HG03460 (cell line): ENCODE results near the gene CDH10.

Source experiments
- ATAC-seq: cut with Tn5 transposase; IDR thresholded peaks from one replicate; pipeline ENCODE4 v1.9.1; 2021; ENCODE audit not compliant: unreplicated experiment

Gene CDH10

GRCh38 chr5:24602188-24602587 lies 42.6 kb downstream of the CDH10 start:
- ATAC-seq: no peak

- ATAC-seq: no peak
Measured at GRCh38 chr5:24598956-24599355, 45.8 kb downstream of the CDH10 start.

- no peak for ATAC-seq
Measured at GRCh38 chr5:24595329-24595728, 49.4 kb downstream of the CDH10 start.

- ATAC-seq: no peak
Measured at GRCh38 chr5:24591426-24591825, 53.4 kb downstream of the CDH10 start.

- no peak for ATAC-seq
Measured at GRCh38 chr5:24589566-24589965, 55.2 kb downstream of the CDH10 start.

- ATAC-seq: no peak
Measured at GRCh38 chr5:24585751-24586150, 59.0 kb downstream of the CDH10 start.

GRCh38 chr5:24571302-24571701 lies 73.5 kb downstream of the CDH10 start:
- no peak for ATAC-seq

GRCh38 chr5:24566933-24567332 lies 77.8 kb downstream of the CDH10 start:
- ATAC-seq: no peak

- ATAC-seq: no peak
Measured at GRCh38 chr5:24555229-24555628, 89.5 kb downstream of the CDH10 start.

GRCh38 chr5:24547132-24547531 lies 97.6 kb downstream of the CDH10 start:
- no peak for ATAC-seq

GRCh38 chr5:24539613-24540012 lies 105.2 kb downstream of the CDH10 start:
- ATAC-seq: no peak

- no peak for ATAC-seq
Measured at GRCh38 chr5:24538346-24538745, 106.4 kb downstream of the CDH10 start.

GRCh38 chr5:24535646-24536045 lies 109.1 kb downstream of the CDH10 start:
- no peak for ATAC-seq

- ATAC-seq: no peak
Measured at GRCh38 chr5:24530906-24531305, 113.9 kb downstream of the CDH10 start.

- ATAC-seq: no peak
Measured at GRCh38 chr5:24525414-24525813, 119.4 kb downstream of the CDH10 start.

GRCh38 chr5:24512423-24512822 lies 132.4 kb downstream of the CDH10 start:
- ATAC-seq: no peak

GRCh38 chr5:24510523-24510988 lies 134.2 kb downstream of the CDH10 start:
- no peak for ATAC-seq

GRCh38 chr5:24509943-24510342 lies 134.8 kb downstream of the CDH10 start:
- ATAC-seq: no peak

GRCh38 chr5:24505258-24505657 lies 139.5 kb downstream of the CDH10 start:
- no peak for ATAC-seq

GRCh38 chr5:24497591-24498157 lies 147.1 kb downstream of the CDH10 start:
- no peak for ATAC-seq

- no peak for ATAC-seq
Measured at GRCh38 chr5:24497145-24497544, 147.6 kb downstream of the CDH10 start.

- ATAC-seq: no peak
Measured at GRCh38 chr5:24496268-24496667, 148.5 kb downstream of the CDH10 start.

- ATAC-seq: no peak
Measured at GRCh38 chr5:24492229-24492628, 152.5 kb downstream of the CDH10 start.
